WTC11 (cell line): ENCODE measurements around the gene CACNA2D4.

Experiments used
- ATF1 ChIP-seq: sonication (generic); formaldehyde crosslinking; IDR thresholded peaks from 2 replicates; pipeline ENCODE4 v1.8.1; 2023; ENCODE audit warnings: mild to moderate bottlenecking, moderate library complexity, missing genetic modification reagents
- ELF4 ChIP-seq: sonication (generic); formaldehyde crosslinking; IDR thresholded peaks from 2 replicates; pipeline ENCODE4 v1.8.1; 2022; ENCODE audit warnings: low read depth, mild to moderate bottlenecking, moderate library complexity, missing genetic modification reagents
- ESRRA ChIP-seq: sonication (generic); formaldehyde crosslinking; IDR thresholded peaks from 2 replicates; pipeline ENCODE4 v1.8.1; 2022; ENCODE audit warnings: mild to moderate bottlenecking, missing genetic modification reagents, borderline replicate concordance
- FOXJ3 ChIP-seq: sonication (generic); formaldehyde crosslinking; IDR thresholded peaks from 2 replicates; pipeline ENCODE4 v1.9.0; 2021; ENCODE audit warnings: missing genetic modification reagents, mild to moderate bottlenecking, borderline replicate concordance
- KAT7 ChIP-seq: sonication (generic); formaldehyde crosslinking; IDR thresholded peaks from 2 replicates; pipeline ENCODE4 v1.8.1; 2023; ENCODE audit warnings: missing genetic modification reagents, mild to moderate bottlenecking, borderline replicate concordance
- NFE2L1 ChIP-seq: sonication (generic); formaldehyde crosslinking; IDR thresholded peaks from 2 replicates; pipeline ENCODE4 v1.8.1; 2023; ENCODE audit warnings: missing genetic modification reagents
- NR3C1 ChIP-seq: sonication (generic); formaldehyde crosslinking; conservative IDR thresholded peaks from 2 replicates; pipeline ENCODE4 v1.8.1; 2023; ENCODE audit warnings: low read depth, mild to moderate bottlenecking, missing genetic modification reagents
- TEAD4 ChIP-seq: sonication (generic); formaldehyde crosslinking; IDR thresholded peaks from 2 replicates; pipeline ENCODE4 v1.8.0; 2022; ENCODE audit warnings: mild to moderate bottlenecking, missing genetic modification reagents
- TF ChIP-seq, protein P1 (sequence below): fragments of 200-600 bp; IDR thresholded peaks from 2 replicates; pipeline ENCODE4 v1.8.0; 2022; ENCODE audit warnings: antibody characterized with exemption
- TF ChIP-seq, protein P2 (sequence below): sonication (generic); formaldehyde crosslinking; IDR thresholded peaks from 2 replicates; pipeline ENCODE4 v1.8.0; 2022; ENCODE audit warnings: mild to moderate bottlenecking, missing genetic modification reagents
- TF ChIP-seq, protein P3 (sequence below): sonication (generic); formaldehyde crosslinking; IDR thresholded peaks from 2 replicates; pipeline ENCODE4 v1.8.1; 2022; ENCODE audit warnings: mild to moderate bottlenecking, missing genetic modification reagents, moderate library complexity, borderline replicate concordance

DNA sequence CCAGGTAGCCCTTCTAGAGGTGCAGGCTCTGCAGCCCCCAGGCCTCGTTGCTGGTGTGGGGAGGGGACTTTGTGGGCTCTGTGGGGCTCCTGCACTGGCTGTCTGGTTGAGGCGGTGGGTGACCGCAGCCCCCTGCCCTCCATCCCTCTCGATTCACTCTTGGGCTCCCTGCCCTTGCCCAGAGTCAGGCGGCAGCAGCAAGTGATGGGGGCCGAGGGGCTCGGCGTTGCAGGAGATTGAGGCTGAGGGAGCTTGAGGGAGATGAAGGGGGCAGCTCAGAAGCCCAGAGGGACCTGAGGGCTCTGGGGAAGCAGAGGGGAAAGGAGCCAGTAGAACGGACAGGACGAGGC, 107.5 kb downstream of the CACNA2D4 start:
- TF ChIP-seq ATF1 (CRISPR knock-in tag) (no peak), KAT7 (CRISPR knock-in tag) (no peak), NFE2L1 (CRISPR knock-in tag) (no peak), TEAD4 (CRISPR knock-in tag) (no peak), FOXJ3 (CRISPR knock-in tag) (no peak), ELF4 (CRISPR knock-in tag) (no peak), ESRRA (CRISPR knock-in tag) (no peak), NR3C1 (CRISPR knock-in tag) (no peak)
- TF ChIP-seq, protein P1, sequence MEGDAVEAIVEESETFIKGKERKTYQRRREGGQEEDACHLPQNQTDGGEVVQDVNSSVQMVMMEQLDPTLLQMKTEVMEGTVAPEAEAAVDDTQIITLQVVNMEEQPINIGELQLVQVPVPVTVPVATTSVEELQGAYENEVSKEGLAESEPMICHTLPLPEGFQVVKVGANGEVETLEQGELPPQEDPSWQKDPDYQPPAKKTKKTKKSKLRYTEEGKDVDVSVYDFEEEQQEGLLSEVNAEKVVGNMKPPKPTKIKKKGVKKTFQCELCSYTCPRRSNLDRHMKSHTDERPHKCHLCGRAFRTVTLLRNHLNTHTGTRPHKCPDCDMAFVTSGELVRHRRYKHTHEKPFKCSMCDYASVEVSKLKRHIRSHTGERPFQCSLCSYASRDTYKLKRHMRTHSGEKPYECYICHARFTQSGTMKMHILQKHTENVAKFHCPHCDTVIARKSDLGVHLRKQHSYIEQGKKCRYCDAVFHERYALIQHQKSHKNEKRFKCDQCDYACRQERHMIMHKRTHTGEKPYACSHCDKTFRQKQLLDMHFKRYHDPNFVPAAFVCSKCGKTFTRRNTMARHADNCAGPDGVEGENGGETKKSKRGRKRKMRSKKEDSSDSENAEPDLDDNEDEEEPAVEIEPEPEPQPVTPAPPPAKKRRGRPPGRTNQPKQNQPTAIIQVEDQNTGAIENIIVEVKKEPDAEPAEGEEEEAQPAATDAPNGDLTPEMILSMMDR: no peak
- TF ChIP-seq, protein P2, sequence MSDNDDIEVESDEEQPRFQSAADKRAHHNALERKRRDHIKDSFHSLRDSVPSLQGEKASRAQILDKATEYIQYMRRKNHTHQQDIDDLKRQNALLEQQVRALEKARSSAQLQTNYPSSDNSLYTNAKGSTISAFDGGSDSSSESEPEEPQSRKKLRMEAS (CRISPR knock-in tag): no peak
- TF ChIP-seq, protein P3, sequence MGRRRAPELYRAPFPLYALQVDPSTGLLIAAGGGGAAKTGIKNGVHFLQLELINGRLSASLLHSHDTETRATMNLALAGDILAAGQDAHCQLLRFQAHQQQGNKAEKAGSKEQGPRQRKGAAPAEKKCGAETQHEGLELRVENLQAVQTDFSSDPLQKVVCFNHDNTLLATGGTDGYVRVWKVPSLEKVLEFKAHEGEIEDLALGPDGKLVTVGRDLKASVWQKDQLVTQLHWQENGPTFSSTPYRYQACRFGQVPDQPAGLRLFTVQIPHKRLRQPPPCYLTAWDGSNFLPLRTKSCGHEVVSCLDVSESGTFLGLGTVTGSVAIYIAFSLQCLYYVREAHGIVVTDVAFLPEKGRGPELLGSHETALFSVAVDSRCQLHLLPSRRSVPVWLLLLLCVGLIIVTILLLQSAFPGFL (CRISPR knock-in tag): no peak
